ENCODE results near the gene SNORC. TPM values are rescaled to one million over a fixed set of nuclear protein-coding genes. Genes with fewer than 3 reads are reported as not detected.

Gene SNORC
- total and polyA plus RNA-seq, 7 donors = under 0.01 to 13.2 (median 1.9) TPM

DNA sequence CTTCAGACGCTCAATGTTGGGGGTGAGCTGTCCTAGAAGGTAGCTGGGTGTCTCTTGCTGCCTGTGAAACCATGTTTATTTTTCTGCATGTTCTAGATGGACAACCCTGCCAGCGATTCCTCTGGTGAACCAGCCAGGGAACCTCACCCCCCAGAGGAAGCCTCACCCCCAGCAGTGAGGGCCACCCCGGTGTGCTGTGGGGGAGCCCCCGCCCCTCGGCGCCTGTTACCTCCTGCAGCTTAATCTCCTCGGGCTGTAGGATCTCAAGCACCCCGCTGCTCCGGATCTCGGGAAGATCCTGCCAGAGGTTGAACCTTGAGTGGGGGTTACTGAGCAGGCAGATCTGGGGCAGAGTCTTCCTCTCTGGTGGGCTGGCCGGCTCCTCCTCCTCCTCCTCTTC is 50.0 kb downstream of the SNORC start:
- H3K4me1 ChIP-seq = no peaks in the 10 kb centered on the region
- 78 to 84% methylated on average over 11 of the region's 11 CpGs for WGBS, 2 donors
- intact Hi-C loops (cut with DNase I) = no loop called here
- no peak for DNase-seq
- H3K4me3 ChIP-seq = no peak overlapping the region
- no peaks in the 10 kb centered on the region for H3K36me3 ChIP-seq
- no peaks in the 10 kb centered on the region for H3K9me3 ChIP-seq
- peaks cover 0 to 16% (median 0%) of the 10 kb centered on the region in 3 donors for H3K27me3 ChIP-seq
- H3K27ac ChIP-seq = no peak overlapping the region
- TF ChIP-seq EP300 (IDR thresholded peaks at IDR 0.05) = no peak
- TF ChIP-seq CTCF (IDR thresholded peaks at IDR 0.05) = no peak
- TF ChIP-seq POLR2AphosphoS5 (IDR thresholded peaks at IDR 0.05) = no peak
- no peak for TF ChIP-seq POLR2A (IDR thresholded peaks at IDR 0.05)

DNA sequence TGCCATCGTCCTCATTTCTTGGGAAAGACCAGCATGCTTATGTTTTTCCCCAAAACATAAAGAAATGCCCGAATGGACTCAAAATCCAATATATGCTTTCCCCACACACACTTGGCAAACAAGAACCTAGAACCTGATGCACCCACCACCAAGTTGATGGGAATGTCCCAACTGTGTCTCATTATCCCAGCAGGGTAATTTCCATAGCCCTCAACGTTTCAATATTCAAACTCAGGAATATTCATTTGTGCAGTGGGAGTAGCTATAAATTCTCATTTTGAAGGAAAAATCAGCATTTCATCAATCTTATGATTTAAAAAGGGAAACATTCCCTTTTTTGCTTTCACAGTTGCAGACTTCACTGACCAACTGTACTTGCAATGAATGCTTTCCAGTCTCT is 50.7 kb downstream of the SNORC start:
- no peaks in the 10 kb centered on the region for H3K9me3 ChIP-seq
- intact Hi-C loops (cut with DNase I) = no loop called here
- no peak for DNase-seq
- TF ChIP-seq POLR2A (IDR thresholded peaks at IDR 0.05) (no peak), CTCF (IDR thresholded peaks at IDR 0.05) (no peak), POLR2AphosphoS5 (IDR thresholded peaks at IDR 0.05) (no peak), EP300 (IDR thresholded peaks at IDR 0.05) (no peak)
- no peak overlapping the region for H3K4me3 ChIP-seq
- 80 to 83% methylated on average over 3 of the region's 3 CpGs for WGBS, 2 donors
- no peaks in the 10 kb centered on the region for H3K4me1 ChIP-seq
- peaks cover 5 to 23% (median 6%) of the 10 kb centered on the region in 3 donors for H3K27me3 ChIP-seq
- H3K27ac ChIP-seq = no peak overlapping the region
- H3K36me3 ChIP-seq = no peaks in the 10 kb centered on the region

DNA sequence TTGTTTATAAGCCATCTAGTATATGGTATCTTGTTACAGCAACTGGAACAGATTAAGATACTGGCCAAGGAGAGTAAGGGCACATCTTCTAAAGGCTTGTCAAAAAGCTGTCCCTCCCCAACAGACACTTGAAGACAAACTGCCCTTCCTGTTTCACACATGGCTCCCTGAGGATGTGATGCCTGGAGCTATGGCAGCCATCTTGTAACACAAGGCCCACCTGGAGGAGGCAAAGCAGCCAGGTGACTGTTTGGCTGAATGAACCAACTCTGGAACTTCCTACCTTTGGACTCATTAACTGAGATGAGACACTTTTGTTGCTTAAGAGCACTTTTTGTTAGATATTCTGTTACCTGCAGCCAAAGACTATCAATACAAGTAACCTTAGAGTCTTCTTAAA is 54.4 kb downstream of the SNORC start:
- H3K4me3 ChIP-seq = no peak overlapping the region

GRCh38 chr2:232925153-232925820 is 55.2 kb downstream of the SNORC start:
- peaks cover 32 to 56% (median 35%) of the 10 kb centered on the region in 3 donors for H3K27me3 ChIP-seq
- H3K27ac ChIP-seq = no peak overlapping the region
- H3K36me3 ChIP-seq = no peaks in the 10 kb centered on the region
- 44 to 63% methylated on average over 11 of the region's 11 CpGs for WGBS, 2 donors
- no peaks in the 10 kb centered on the region for H3K9me3 ChIP-seq
- peaks cover 0 to 21% (median 15%) of the 10 kb centered on the region in 4 donors for H3K4me1 ChIP-seq
- no peak for TF ChIP-seq POLR2A (IDR thresholded peaks at IDR 0.05)
- TF ChIP-seq CTCF (IDR thresholded peaks at IDR 0.05) = no peak
- no peak for TF ChIP-seq POLR2AphosphoS5 (IDR thresholded peaks at IDR 0.05)
- no peak for TF ChIP-seq EP300 (IDR thresholded peaks at IDR 0.05)
- no peak for DNase-seq
- H3K4me3 ChIP-seq = no peak overlapping the region
- intact Hi-C loops (cut with DNase I) = no loop called here

More for the DNA sequence above, 54.4 kb downstream of the SNORC start:
- Histone ChIP-seq H3K4me1 (peaks cover 0 to 21% (median 15%) of the 10 kb centered on the region in 4 donors), H3K9me3 (no peaks in the 10 kb centered on the region), H3K36me3 (no peaks in the 10 kb centered on the region), H3K27ac (no peak overlapping the region), H3K27me3 (peaks cover 32 to 49% (median 35%) of the 10 kb centered on the region in 3 donors)
- no peak for TF ChIP-seq EP300 (IDR thresholded peaks at IDR 0.05)
- TF ChIP-seq POLR2AphosphoS5 (IDR thresholded peaks at IDR 0.05) = no peak
- TF ChIP-seq POLR2A (IDR thresholded peaks at IDR 0.05) = no peak
- TF ChIP-seq CTCF (IDR thresholded peaks at IDR 0.05) = no peak
- no peak for DNase-seq
- intact Hi-C loops (cut with DNase I) = no loop called here

DNA sequence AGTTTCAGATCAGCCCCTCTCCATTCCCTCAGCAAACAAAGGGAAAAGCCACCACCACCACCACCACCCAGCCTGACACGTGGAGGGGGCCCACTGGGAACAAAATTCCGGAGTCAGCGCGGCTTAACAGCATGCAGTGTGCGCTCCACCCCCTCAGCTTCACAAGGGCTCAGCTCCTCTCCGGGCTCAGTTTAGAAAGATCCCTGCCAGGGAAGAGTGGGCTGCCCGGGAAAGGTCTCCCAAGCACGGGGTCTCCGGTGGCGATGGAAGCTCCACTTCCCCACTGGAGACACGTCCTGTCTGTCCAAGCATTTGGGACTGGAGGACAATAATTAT is 55.7 kb downstream of the SNORC start:
- no peak for DNase-seq
- Histone ChIP-seq H3K27ac (no peak overlapping the region), H3K4me3 (no peak overlapping the region), H3K36me3 (no peaks in the 10 kb centered on the region), H3K4me1 (peaks cover 0 to 21% (median 15%) of the 10 kb centered on the region in 4 donors), H3K27me3 (peaks cover 32 to 56% (median 35%) of the 10 kb centered on the region in 3 donors), H3K9me3 (no peaks in the 10 kb centered on the region)
- intact Hi-C loops (cut with DNase I) = no loop called here
- TF ChIP-seq CTCF (IDR thresholded peaks at IDR 0.05) = no peak
- no peak for TF ChIP-seq EP300 (IDR thresholded peaks at IDR 0.05)
- no peak for TF ChIP-seq POLR2AphosphoS5 (IDR thresholded peaks at IDR 0.05)
- TF ChIP-seq POLR2A (IDR thresholded peaks at IDR 0.05) = no peak
- WGBS, 2 donors = 49 to 81% methylated on average over 11 of the region's 11 CpGs
